OCI-M1 (cell line): ENCODE data around the gene FAF1.

Source experiments
- DNase-seq: peaks from one replicate; lab custom pipeline; 2025; lab: John Stamatoyannopoulos, UW

The FAF1 gene

DNA sequence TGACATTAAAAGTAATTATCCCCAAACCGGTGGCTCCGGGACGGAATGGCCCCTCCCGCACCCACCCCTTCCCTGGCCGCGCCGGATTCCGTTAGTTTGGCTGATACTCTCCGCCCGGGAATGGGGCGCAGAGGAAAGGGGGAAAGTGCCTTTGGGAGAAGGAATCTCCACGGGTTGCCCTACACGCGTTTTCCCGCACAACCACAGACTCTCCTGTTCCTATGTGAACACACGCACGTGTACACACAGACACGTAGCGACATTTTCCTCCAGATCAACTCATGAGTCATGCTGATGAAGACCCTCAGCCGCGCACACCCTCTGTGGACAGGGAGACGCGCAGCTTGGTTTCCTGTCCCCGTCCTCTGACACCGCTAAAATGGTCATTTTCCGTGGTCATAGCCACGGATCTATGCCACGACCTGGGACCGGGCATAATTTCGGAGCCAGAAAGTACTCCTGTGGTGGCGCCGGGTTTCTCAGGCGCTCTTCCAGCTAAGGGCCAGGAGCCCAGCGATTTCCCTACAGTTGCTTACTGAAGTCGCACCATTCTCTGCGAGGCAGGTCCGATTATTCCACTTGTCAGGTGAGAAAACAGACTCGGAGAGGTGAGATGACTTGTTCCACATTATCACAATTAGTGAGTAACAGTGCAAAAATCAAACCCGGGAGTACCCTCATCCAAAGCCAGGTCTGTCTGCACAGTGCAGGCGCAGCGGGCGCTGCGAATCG is 532.8 kb downstream of the FAF1 start:
- DNase-seq, result no peak

DNA sequence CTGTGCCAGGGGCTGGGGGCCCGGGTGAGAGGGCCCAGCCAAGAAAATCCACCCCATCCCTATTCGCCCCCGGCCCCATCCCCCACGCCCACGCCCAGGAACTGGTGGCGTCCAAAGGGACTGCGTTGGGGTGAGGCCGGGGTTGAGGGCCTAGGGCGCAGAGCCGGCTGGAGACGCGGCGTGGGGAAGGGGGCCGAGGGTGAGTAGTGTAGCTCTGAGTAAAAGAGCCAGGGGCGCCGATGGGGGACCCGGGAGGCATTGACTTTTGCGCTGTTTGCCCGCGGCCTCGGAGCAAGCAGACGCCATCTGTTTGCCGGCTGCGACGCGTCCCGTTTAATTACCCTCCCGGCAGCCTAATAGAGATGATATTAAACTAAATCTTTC is 533.4 kb downstream of the FAF1 start:
- no peak for DNase-seq

DNA sequence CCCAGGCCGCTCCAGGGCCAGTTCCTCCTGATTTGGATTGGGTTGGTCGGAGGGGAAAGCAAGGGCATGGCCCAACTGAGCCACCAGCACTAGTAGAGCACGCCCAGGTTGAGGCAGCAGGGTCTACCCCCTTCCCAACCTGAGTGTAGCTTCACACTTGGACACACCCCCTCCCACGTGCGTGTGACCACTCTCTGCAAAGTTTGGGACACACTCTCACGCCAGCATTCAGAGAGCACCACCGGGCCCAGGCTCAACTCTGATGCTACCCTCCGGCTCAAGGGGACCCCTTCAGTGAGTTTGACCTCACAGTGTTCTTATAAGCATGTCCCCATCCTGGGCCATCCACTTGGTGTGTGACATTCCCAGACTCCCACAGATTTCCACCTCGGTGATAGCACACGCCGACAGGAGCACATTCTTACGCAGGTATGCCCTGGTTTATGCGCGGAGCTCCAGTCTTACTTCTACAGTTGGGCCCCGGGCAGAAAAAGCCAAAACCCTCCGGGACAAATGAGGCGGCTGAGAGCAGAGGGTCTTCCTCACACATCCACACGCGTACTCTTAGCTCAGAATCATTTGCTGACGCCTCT is 533.9 kb downstream of the FAF1 start:
- no peak for DNase-seq

DNA sequence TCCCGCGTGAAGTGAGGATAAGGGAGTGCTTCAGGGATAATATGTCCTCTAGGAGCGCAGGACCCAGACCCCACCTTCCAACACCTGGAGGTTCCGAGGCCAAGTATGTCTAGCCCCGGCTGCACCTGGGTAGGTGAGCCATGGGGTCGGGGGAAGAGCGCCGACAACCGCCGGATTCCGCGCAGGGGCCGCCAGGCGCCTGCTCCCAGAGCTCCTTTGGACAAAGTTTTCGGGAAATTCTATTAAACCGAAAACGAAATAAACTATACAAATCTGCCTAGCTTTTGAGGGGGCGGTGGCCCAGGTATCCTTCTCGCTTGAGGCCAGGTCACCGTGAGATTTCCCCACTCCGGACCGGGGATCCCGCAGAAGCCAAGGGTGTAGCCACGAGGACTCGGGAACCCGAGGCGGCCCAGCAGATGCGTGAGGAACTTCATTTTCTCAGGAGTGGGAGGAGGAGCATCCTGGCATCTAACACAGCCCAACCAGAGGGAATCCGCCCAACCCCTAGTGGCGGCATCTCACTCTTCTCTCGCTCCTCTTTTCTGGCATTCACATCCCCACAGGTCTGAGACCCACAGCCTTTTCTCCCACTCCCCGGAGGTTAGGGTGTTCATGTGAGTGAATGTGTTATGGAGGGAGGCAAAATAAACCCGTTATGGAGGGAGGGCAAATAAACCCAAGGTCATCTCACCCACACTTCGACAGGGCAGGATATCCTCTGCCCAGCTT is 534.5 kb downstream of the FAF1 start:
- no peak for DNase-seq

DNA sequence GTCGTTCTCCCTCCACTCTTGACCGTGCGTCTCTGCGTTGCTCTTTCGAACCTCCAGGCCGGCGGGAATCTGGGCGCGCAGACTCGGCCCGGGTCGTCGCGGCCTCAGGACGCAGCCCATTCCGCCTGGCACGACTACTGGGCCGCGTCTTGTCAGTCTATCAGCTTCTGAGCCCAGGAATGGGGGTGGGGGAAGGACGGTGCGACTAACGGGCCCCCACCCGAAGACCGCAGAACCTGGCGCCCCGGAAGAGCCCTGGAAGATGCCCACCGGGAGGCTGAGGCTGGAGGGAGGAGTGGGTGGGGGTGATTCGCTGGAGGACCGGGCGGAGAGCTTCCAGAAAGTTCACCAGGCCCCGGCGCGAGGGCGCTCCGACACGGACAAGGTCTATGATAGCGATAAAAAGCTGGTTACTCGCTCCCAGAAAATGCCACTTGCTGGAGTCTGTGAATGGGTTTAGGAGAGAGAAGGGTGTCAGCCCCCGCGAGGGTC is 535.1 kb downstream of the FAF1 start:
- DNase-seq, result no peak

DNA sequence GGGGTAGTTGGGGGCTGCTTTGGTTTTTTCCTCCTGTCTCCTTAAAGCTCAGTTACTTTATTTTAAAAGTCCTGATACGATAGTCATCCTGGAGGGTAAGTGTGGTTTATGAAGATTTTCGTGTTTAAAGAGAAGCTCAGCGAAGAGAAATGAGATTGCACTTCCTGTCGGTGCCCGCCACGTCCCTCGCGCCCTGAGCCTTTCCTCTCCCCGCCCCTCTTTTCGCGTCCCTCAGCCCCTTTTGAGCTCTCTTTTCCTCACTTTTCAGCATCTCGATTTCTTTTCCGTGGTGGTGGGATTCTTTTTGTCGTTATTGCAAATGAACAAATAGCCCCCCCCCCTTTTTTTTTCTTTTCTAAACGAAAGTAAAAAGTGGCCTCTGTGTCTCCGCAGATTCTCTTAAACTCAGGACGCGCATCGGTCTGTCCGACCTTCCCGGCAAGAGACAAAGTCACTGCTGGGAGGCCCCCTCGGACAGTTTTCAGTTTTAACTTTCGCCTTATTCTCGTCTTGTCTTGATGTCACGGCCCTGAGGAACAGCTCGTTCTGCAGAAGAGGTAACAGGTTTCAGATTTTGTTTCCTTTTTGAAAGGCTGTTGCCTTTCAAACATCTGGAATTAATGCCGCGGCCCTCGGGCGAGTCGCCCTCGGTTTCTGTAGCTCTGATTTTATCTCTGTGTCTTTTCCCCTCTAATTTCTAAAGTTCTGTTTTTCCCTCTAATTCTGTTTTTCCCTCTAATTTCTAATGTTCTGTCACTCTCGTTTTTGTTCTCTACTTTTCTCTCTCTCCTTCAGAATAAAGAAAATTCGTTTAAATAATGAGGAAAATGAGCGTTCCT is 535.8 kb downstream of the FAF1 start:
- no peak for DNase-seq

DNA sequence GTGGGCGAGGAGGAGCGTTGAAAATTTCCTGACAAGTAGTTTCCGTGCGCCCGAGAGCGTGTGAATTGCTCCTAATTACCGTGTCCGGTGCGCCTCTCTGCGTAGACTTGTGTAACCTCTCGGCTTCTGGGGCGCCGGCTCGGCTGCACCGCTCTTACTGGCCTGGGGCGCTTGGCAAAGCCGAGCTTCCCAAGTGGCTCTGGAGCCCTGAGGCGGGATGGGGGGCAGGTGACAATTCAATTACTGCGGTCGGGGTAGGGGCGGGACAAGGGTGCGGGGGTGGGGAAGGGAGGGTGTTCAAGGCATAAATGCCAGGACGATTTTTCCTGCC is 536.4 kb downstream of the FAF1 start:
- no peak for DNase-seq

GRCh38 chr1:50422946-50423669 is 537.0 kb downstream of the FAF1 start, which contains the start of gene DMRTA2:
Gene DMRTA2, minus strand, starts transcription at chr1:50423443. Its CDS starts 1,907 bp downstream, at chr1:50421536.
- DNase-seq, result no peak

- DNase-seq, result no peak
Measured at GRCh38 chr1:50422675-50422945, 537.5 kb downstream of the FAF1 start.

- no peak for DNase-seq
Measured at GRCh38 chr1:50421768-50422674, 538.0 kb downstream of the FAF1 start.

DNA sequence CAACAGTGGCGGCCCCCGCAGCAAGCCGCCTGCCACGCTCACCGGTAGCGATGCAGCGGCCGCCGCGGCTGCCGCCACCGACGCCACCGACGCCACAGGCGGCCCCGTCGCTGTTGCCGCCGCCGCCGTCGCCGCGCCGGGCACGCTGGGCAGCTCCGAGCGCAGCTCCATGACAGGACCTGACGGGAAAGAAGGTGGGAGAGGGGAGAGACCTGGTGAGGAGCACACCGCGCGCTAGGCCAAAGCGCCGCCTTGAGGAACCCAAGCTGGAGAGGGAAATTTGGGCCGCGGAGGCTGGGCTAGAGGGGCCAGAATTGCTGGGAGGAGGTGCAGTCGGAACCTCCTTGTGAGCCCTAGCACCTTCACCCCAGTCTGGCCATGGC is 538.7 kb downstream of the FAF1 start:
- DNase-seq, result no peak

- no peak for DNase-seq
Measured at GRCh38 chr1:50420689-50421365, 539.2 kb downstream of the FAF1 start.

DNA sequence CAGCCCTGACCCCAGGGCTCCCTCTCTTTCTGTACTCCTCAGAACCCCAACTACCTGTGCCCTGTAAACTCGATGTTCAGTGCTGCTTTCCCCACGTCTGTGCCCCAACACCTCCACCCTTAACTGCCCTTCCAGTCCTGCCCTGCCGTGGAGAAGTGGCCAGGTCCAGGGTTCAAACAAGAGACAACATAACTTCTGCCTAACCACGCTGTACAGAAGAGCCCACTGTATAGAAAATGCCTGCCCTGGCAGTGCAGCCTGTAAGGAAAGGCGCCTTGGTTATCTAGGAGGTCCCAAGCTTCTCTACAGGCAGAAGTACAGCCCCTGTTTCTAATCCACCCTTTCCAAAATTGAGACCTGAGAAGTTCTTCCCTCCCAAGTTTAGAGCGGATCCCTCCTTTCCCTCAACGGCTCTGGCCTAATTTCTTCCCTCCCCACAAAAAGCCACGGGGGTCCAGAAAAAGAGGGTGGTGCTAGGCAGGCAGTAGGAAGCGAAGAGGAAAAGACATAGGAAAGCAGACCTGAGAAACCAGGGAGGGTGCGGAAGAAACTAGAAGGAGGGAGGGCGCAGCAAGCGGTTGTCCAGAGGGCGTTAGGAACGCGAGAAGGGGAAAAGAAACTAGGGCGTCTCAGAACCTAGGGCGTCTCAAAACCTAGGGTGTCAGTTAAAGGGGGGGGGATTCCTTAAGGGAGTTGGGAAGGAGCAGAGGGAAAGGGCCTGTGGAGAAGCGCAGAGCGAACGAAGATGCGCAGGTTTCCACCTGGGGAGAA is 540.0 kb downstream of the FAF1 start:
- no peak for DNase-seq

DNA sequence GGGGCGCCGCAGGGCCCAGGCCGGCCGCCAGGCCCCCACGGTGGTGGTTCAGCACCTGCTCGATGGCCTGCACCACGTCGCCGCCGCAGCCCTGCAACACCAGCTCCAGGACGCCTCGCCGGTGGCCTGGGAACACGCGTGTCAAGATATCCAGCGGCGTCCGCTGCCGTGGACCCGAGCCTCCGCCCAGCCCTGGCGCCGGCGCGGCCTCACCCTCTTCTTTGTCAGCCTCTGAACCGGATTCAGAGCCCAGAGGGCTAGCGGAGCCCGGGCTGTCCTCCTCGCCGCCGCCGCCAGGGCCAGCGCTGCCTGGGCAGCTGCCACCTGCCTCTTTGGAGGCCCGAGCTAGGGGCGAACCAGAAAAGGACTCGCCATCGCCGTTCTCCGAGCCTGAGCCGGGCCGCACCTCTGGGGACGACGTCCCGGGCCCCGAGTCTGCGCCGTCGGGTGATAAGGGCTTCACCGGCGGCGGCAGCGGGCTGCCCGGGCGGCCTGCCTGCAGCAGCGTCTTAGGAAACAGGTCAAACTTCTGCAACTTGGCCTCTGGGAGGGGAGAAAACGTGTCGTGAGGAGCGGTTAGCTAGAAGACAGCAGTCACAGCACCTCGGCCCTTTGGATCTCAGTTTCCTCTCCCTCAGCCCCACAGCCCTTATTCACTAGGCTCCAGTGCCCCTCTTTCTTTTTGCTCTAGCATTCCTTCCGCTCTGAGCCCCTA is 540.7 kb downstream of the FAF1 start:
- no peak for DNase-seq

DNA sequence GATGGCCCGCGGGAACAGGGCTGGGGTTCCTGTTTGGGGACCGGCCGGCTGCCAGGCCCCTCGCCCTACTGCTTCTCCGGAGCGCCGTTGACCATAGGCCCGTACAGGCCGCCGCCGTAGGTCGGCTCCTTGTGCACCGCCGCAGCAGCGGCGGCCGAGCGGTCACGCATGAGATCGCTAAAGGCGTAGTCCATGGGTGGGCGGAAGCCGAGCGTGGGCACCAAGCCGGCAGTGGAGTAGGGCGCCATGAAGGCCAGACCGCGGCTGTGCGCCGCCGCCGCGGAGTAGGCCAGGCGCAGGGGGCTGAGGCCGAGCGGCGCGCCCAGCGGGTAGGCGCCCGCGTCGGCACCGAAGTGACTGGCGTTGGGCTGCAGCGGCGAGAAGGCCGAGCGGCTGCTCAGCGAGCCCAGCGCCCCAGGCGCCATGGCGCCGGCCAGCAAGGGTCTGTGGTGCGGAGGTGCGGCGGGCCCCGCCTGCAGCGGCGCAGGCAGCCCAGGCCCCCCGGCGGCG is 541.4 kb downstream of the FAF1 start:
- no peak for DNase-seq

- no peak for DNase-seq
Measured at GRCh38 chr1:50417946-50418599, 542.0 kb downstream of the FAF1 start.

DNA sequence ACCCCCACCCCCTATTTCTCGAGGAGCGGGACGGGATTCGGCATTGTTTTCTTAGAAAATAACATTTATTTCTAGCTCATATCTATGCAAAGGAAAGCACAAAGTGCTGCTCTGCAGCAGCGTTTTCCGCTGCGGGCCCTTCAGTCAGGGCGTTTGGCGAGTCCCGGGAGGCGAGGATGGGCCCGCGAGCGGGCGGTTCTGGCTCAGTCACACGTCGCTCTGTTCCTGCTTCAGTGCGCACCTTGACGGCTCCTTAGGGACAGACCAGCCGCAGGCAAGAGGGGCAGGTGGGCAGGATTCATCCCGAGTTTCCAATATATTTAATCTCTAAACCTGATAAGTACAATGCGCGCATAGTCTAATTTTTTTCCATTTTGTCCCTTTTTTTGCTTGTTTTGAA is 542.6 kb downstream of the FAF1 start:
- no peak for DNase-seq
